K562 (cell line): ENCODE data around the gene WDR27. TPM values are rescaled to one million over a fixed set of nuclear protein-coding genes. Genes with fewer than 3 reads are reported as not detected.

Experiments used
- ATAC-seq: fragments of 200-7000 bp; cut with Tn5 transposase; 3 replicates; pipeline ENCODE4 v1.9.1; 2020; ENCODE audit warnings: moderate library complexity
- BruUV-seq: library from RNA; stranded (reverse); fragments of 400-500 nt; replicated peaks from 2 replicates; lab custom pipeline; 2021; lab: Mats Ljungman, UMichigan
- CTCF ChIA-PET: fragments of 300-600 bp; formaldehyde crosslinking; extraction: SDS; loops from one replicate; lab custom pipeline; 2021; ENCODE audit warnings: low intra/inter-chr PET ratio; lab: Yijun Ruan, JAX
- POLR2A ChIA-PET: fragments of 300-600, 350-650 bp; sonication (Branson Sonifier 250); formaldehyde crosslinking; extraction: SDS; loops from one replicate; lab custom pipeline; 2021; ENCODE audit warnings: antibody characterized with exemption, inconsistent platforms; lab: Yijun Ruan, JAX
- DNase-seq, 4 experiments: peaks; one replicate each; pipeline versions ENCODE4 v3.0.0 to v3.0.0-alpha.2; 2011 to 2018; ENCODE audit warnings: low spot score in 3 of 4, mixed read lengths in 3 of 4; ENCODE audit errors: extremely low read depth in 1 of 4
- FAIRE-seq: peaks from 2 replicates; lab custom pipeline; 2011; peaks lifted over from hg19 to GRCh38; lab: Jason Lieb, UNC
- H2AFZ ChIP-seq: 2 replicates; pipeline ENCODE4 v1.6.0; 2011; ENCODE audit warnings: low read depth, low read length, control low read depth, inconsistent platforms
- H3K27ac ChIP-seq: fragments of 200-600 bp; 3 replicates; pipeline ENCODE4 v1.8.0; 2011; ENCODE audit warnings: low read depth, mild to moderate bottlenecking, control low read depth, inconsistent platforms, low read length, moderate library complexity, mixed read lengths; ENCODE audit errors: extremely low read depth
- H3K27me3 ChIP-seq, 2 experiments: fragments of 300-600 bp in 1 of 2; 2 replicates in 1 of 2; 3 replicates in 1 of 2; pipeline versions ENCODE4 v1.6.0 to v1.8.0; 2011; ENCODE audit warnings: inconsistent platforms in 2 of 2, low read length in 2 of 2, mild to moderate bottlenecking in 1 of 2, mixed read lengths in 1 of 2, moderate library complexity in 1 of 2; ENCODE audit not compliant: control insufficient read depth in 2 of 2, insufficient read depth in 2 of 2
- H3K36me3 ChIP-seq: fragments of 300-600 bp; 3 replicates; pipeline ENCODE4 v1.8.0; 2011; ENCODE audit warnings: mild to moderate bottlenecking, low read length, inconsistent platforms; ENCODE audit not compliant: control insufficient read depth, insufficient read depth
- H3K4me1 ChIP-seq, 2 experiments: fragments of 200-600 bp in 1 of 2; replicated peaks in 1 of 2; 2 replicates in 1 of 2; 3 replicates in 1 of 2; pipeline versions ENCODE4 v1.5.1 to v1.8.0; 2011; ENCODE audit warnings: inconsistent platforms in 2 of 2, low read length in 2 of 2, mild to moderate bottlenecking in 1 of 2, mixed read lengths in 1 of 2, moderate library complexity in 1 of 2; ENCODE audit not compliant: control insufficient read depth in 2 of 2, insufficient read depth in 2 of 2
- H3K4me2 ChIP-seq: 2 replicates; pipeline ENCODE4 v1.6.1; 2011; ENCODE audit warnings: low read length, control low read depth, inconsistent platforms, mixed read lengths; ENCODE audit not compliant: insufficient read depth
- H3K4me3 ChIP-seq: fragments of 200-600 bp; sonication (generic), shearing (Covaris generic); 2 replicates; pipeline ENCODE4 v1.5.1; 2016; ENCODE audit warnings: control low read depth, inconsistent platforms
- H3K79me2 ChIP-seq: fragments of 200-600 bp; 3 replicates; pipeline ENCODE4 v1.8.0; 2011; ENCODE audit warnings: low read length, inconsistent platforms; ENCODE audit not compliant: control insufficient read depth, insufficient read depth
- H3K9ac ChIP-seq, 2 experiments: 2 replicates each; pipeline versions ENCODE4 v1.6.0 to v1.6.1; 2011; ENCODE audit warnings: low read depth in 2 of 2, low read length in 2 of 2, control low read depth in 1 of 2, inconsistent platforms in 1 of 2, mild to moderate bottlenecking in 1 of 2, mixed read lengths in 1 of 2; ENCODE audit not compliant: insufficient read depth in 1 of 2
- H3K9me1 ChIP-seq: one replicate; pipeline ENCODE4 v1.6.0; 2011; ENCODE audit warnings: inconsistent platforms, mild to moderate bottlenecking, low read length, moderate library complexity; ENCODE audit not compliant: control insufficient read depth, insufficient read depth
- H3K9me3 ChIP-seq: replicated peaks from 2 replicates; pipeline ENCODE4 v1.5.1; 2011; ENCODE audit warnings: low read depth, low read length, inconsistent platforms; ENCODE audit not compliant: control insufficient read depth, insufficient read depth
- H4K20me1 ChIP-seq: replicated peaks from 2 replicates; pipeline ENCODE4 v1.6.1; 2011; ENCODE audit warnings: low read length, inconsistent platforms, mixed read lengths; ENCODE audit not compliant: control insufficient read depth, insufficient read depth
- CEBPZ ChIP-seq: fragments of 150-350 bp; IDR thresholded peaks from 2 replicates; pipeline ENCODE4 v1.6.1; 2014; ENCODE audit warnings: low read depth, mild to moderate bottlenecking, low read length, borderline replicate concordance
- CLOCK ChIP-seq: fragments of 250-450 bp; sonication (Bioruptor Pico); IDR thresholded peaks from 2 replicates; pipeline ENCODE4 v1.4.0; 2020; ENCODE audit warnings: mild to moderate bottlenecking, moderate library complexity, borderline replicate concordance
- ESRRA ChIP-seq: fragments of 450-650 bp; IDR thresholded peaks from 2 replicates; pipeline ENCODE4 v1.6.1; 2014; ENCODE audit warnings: low read depth, mild to moderate bottlenecking, moderate library complexity, borderline replicate concordance
- HOMEZ ChIP-seq: fragments of 250-450 bp; sonication (Bioruptor Pico); IDR thresholded peaks from 2 replicates; pipeline ENCODE4 v1.4.0; 2020; ENCODE audit warnings: mild to moderate bottlenecking, moderate library complexity
- NCOA4 ChIP-seq: fragments of 450-650 bp; IDR thresholded peaks from 2 replicates; pipeline ENCODE4 v1.6.1; 2018; ENCODE audit warnings: mild to moderate bottlenecking; ENCODE audit not compliant: partially characterized antibody
- NELFE ChIP-seq: IDR thresholded peaks from 2 replicates; pipeline ENCODE4 v1.6.1; 2011; ENCODE audit warnings: mild to moderate bottlenecking; ENCODE audit not compliant: insufficient read depth, insufficient read length
- THAP7 ChIP-seq: fragments of 250-450 bp; sonication (Bioruptor Pico); IDR thresholded peaks from 2 replicates; pipeline ENCODE4 v1.5.0; 2021
- ZBTB33 ChIP-seq: sonication (generic); formaldehyde crosslinking; IDR thresholded peaks from 2 replicates; pipeline ENCODE4 v1.8.1; 2023; ENCODE audit warnings: mild to moderate bottlenecking, missing genetic modification reagents
- WGBS: fragments of 100-300 bp; shearing (Covaris generic); methylation state at CpG from one replicate; pipeline ENCODE4 v1.1.6; 2016; ENCODE audit warnings: low coverage, mixed read lengths; ENCODE audit not compliant: insufficient coverage; ENCODE audit errors: missing lambda C conversion rate; 5-methylcytosine and 5-hydroxymethylcytosine counted together
- in situ Hi-C: fragments of 300-500 bp; cut with MboI; formaldehyde crosslinking; loops from 4 replicates; pipeline ENCODE4 v1.15.0; 2018; ENCODE audit warnings: inconsistent platforms, mixed read lengths
- intact Hi-C: fragments of 100-400 bp; cut with micrococcal nuclease; formaldehyde crosslinking; loops from 2 replicates; pipeline ENCODE4 v1.14.2; 2022
- polyA plus RNA-seq, 8 experiments: library from polyadenylated mRNA; depleted of rRNA in 4 of 8; stranded (reverse) in 5 of 8; unstranded in 3 of 8; fragments of >200 nt; fragmentation: Nextera tagmentation in 2 of 8; fragmentation: Illumina TruSeq in 1 of 8; extraction: Ambion mirVana in 2 of 8; extraction: Trizol in 1 of 8; gene quantifications; 2 replicates each; pipeline versions ENCODE4 v1.2.1 to v1.2.3, GENCODE V29; 2011 to 2014; ENCODE audit warnings: inconsistent platforms in 1 of 8, missing spikeins in 1 of 8
- total RNA-seq, 7 experiments: library from RNA; depleted of rRNA in 6 of 7; stranded (reverse); fragments of >200 nt in 6 of 7; fragmentation: Illumina TruSeq in 2 of 7; extraction: Trizol in 2 of 7; gene quantifications; 2 replicates each; pipeline versions ENCODE4 v1.2.1 to v1.2.3, GENCODE V29; 2011 to 2021; ENCODE audit warnings: low replicate concordance in 1 of 7

WDR27 gene
- total and polyA plus RNA-seq, 9 of the 15 experiments (the other 6 are each of a cell fraction or from before 2014, with no cell fraction given), result 4.3 to 77.2 (median 22.7) TPM

- no peak for TF ChIP-seq HOMEZ
- no peak for TF ChIP-seq NELFE
- no peak for TF ChIP-seq THAP7 (CRISPR knock-in tag)
- TF ChIP-seq NCOA4, result no peak
These were observed 168.4 kb downstream of the WDR27 start (continued) for GRCh38 chr6:169533301-169534038.

- Histone ChIP-seq H3K79me2 (no peaks in the 10 kb centered on the region), H3K4me3 (no peak overlapping the region), H2AFZ (no peak overlapping the region), H3K9me1 (no peaks in the 10 kb centered on the region), H3K4me1 (no peaks in the 10 kb centered on the region), H3K9me3 (no peaks in the 10 kb centered on the region), H3K27ac (no peak overlapping the region), H3K4me2 (no peak overlapping the region), H3K36me3 (no peaks in the 10 kb centered on the region), H3K9ac (no peak overlapping the region), H4K20me1 (no peaks in the 10 kb centered on the region), H3K27me3 (no peaks in the 10 kb centered on the region; a peak in 2 of 5 replicates)
- CTCF ChIA-PET, result no interaction called here
- no TSS peak for BruUV-seq
- in situ Hi-C loops, result no loop called here
- POLR2A ChIA-PET, result interaction anchor here (0.6 kb wide), 1 partner anchor 37 kb away, joined by 3 read pairs; no protein-coding TSS in a partner anchor
- 5% methylated on average over 1 of the region's 1 CpG for WGBS
- no peak for FAIRE-seq
- ATAC-seq, result no peak
- intact Hi-C loops, result no loop called here
- DNase-seq, result no peak
- TF ChIP-seq CLOCK (CRISPR knock-in tag) (no peak), ZBTB33 (CRISPR knock-in tag) (no peak), ESRRA (no peak), CEBPZ (no peak)
These were observed 171.1 kb downstream of the WDR27 start for GRCh38 chr6:169530752-169531123.
